ENCODE results near the gene SDHA. TPM values are rescaled to one million over a fixed set of nuclear protein-coding genes. Genes with fewer than 3 reads are reported as not detected.

SDHA gene
- total RNA-seq, 1 experiment from 2014 or later = 134 TPM

DNA sequence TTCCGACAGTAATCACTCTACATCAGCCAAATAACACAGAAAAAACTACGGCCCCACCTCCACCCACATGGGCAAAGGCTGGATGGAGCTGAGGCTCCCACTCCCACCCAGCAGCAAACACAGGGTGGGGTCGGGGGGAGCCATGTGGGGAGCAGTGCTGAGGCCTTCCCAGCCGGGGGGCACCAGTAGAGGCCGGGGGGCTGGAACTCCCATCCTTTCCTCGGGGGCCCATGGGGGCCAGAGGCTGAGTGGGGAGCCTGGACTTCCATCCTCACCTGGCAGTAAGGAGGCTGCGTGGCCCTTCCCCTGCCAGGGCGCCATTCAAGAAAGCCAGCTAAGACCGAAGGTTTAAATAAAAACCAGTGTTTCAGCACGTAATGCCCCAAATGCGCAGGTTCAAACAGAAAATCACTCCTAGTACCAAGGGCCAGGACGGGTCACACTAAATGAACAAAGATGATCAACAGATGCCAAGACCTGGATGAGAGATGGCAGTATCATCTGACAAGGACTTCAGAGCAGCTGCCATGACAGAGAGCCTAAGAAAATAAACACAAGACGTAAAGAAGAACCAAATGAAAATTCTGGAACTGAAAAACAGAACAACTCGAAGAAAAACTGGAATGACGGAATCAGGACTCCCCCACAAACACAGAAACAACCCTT, 9.5 kb upstream of the SDHA start:
- POLR2A ChIA-PET = no interaction called here
- Histone ChIP-seq H3K4me3 (replicated peaks in 1 of 2; ENCODE audit: low read depth in 1 of 2, low read length in 2 of 2) (no peak overlapping the region), H3K9me2 (ENCODE audit: insufficient read depth) (no peaks in the 10 kb centered on the region), H3K9ac (ENCODE audit: low read length) (no peak overlapping the region), H3K36me3 (ENCODE audit: control insufficient read depth in 1 of 2, insufficient read depth in 2 of 2, low read length in 2 of 2) (peaks cover under 1 to 8% of the 10 kb centered on the region in 2 experiments; a peak in 2 of 4 replicates), H3K4me1 (ENCODE audit: control insufficient read depth in 1 of 2, insufficient read depth in 2 of 2, low read length in 2 of 2) (no peaks in the 10 kb centered on the region), H3K9me3 (ENCODE audit: control insufficient read depth in 1 of 2, insufficient read depth in 1 of 2, low read depth in 1 of 2, low read length in 2 of 2) (no peaks in the 10 kb centered on the region), H3K79me2 (ENCODE audit: insufficient read depth, low read length) (peaks cover 30% of the 10 kb centered on the region), H4K20me1 (ENCODE audit: insufficient read depth) (no peaks in the 10 kb centered on the region), H3K27ac (ENCODE audit: low read depth, low read length) (no peak overlapping the region), H3K4me2 (ENCODE audit: low read length) (no peak overlapping the region), H3K27me3 (ENCODE audit: insufficient read depth, low read length) (no peaks in the 10 kb centered on the region), H2AFZ (ENCODE audit: low read depth, low read length, poor library complexity, severe bottlenecking) (no peak overlapping the region)
- ATAC-seq = no peak
- CTCF ChIA-PET = no interaction called here
- TF ChIP-seq CEBPB (IDR thresholded peaks at IDR 0.05; ENCODE audit: low read depth) (no peak), RAD21 (IDR thresholded peaks at IDR 0.05; ENCODE audit: low read depth) (no peak), SIN3A (IDR thresholded peaks at IDR 0.05; ENCODE audit: low read depth) (no peak), EZH2phosphoT487 (IDR thresholded peaks at IDR 0.05; ENCODE audit: borderline replicate concordance) (no peak), FOSL1 (IDR thresholded peaks at IDR 0.05; ENCODE audit: low read depth) (no peak), SRF (IDR thresholded peaks at IDR 0.05; ENCODE audit: low read depth) (no peak), ZFX (IDR thresholded peaks at IDR 0.05) (no peak), EGR1 (IDR thresholded peaks at IDR 0.05; ENCODE audit: low read depth) (no peak), SP1 (IDR thresholded peaks at IDR 0.05; ENCODE audit: low read depth) (no peak), ELF1 (IDR thresholded peaks at IDR 0.05; ENCODE audit: borderline replicate concordance, low read depth) (no peak), POLR2AphosphoS5 (IDR thresholded peaks at IDR 0.05; ENCODE audit: low read depth, low read length) (no peak), CBX3 (IDR thresholded peaks at IDR 0.05; ENCODE audit: low read depth) (no peak), EZH2 (IDR thresholded peaks at IDR 0.05) (no peak), POLR2A (IDR thresholded peaks at IDR 0.05; ENCODE audit: borderline replicate concordance, extremely low read depth, insufficient read depth, insufficient read length) (no peak)
- TF ChIP-seq, protein P1, sequence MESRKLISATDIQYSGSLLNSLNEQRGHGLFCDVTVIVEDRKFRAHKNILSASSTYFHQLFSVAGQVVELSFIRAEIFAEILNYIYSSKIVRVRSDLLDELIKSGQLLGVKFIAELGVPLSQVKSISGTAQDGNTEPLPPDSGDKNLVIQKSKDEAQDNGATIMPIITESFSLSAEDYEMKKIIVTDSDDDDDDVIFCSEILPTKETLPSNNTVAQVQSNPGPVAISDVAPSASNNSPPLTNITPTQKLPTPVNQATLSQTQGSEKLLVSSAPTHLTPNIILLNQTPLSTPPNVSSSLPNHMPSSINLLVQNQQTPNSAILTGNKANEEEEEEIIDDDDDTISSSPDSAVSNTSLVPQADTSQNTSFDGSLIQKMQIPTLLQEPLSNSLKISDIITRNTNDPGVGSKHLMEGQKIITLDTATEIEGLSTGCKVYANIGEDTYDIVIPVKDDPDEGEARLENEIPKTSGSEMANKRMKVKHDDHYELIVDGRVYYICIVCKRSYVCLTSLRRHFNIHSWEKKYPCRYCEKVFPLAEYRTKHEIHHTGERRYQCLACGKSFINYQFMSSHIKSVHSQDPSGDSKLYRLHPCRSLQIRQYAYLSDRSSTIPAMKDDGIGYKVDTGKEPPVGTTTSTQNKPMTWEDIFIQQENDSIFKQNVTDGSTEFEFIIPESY (IDR thresholded peaks at IDR 0.05; ENCODE audit: extremely low read depth, insufficient replicate concordance, low read length) = no peak
- TF ChIP-seq, protein P2, sequence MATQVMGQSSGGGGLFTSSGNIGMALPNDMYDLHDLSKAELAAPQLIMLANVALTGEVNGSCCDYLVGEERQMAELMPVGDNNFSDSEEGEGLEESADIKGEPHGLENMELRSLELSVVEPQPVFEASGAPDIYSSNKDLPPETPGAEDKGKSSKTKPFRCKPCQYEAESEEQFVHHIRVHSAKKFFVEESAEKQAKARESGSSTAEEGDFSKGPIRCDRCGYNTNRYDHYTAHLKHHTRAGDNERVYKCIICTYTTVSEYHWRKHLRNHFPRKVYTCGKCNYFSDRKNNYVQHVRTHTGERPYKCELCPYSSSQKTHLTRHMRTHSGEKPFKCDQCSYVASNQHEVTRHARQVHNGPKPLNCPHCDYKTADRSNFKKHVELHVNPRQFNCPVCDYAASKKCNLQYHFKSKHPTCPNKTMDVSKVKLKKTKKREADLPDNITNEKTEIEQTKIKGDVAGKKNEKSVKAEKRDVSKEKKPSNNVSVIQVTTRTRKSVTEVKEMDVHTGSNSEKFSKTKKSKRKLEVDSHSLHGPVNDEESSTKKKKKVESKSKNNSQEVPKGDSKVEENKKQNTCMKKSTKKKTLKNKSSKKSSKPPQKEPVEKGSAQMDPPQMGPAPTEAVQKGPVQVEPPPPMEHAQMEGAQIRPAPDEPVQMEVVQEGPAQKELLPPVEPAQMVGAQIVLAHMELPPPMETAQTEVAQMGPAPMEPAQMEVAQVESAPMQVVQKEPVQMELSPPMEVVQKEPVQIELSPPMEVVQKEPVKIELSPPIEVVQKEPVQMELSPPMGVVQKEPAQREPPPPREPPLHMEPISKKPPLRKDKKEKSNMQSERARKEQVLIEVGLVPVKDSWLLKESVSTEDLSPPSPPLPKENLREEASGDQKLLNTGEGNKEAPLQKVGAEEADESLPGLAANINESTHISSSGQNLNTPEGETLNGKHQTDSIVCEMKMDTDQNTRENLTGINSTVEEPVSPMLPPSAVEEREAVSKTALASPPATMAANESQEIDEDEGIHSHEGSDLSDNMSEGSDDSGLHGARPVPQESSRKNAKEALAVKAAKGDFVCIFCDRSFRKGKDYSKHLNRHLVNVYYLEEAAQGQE (IDR thresholded peaks at IDR 0.05; ENCODE audit: low read depth) = no peak
- TF ChIP-seq, protein P3, sequence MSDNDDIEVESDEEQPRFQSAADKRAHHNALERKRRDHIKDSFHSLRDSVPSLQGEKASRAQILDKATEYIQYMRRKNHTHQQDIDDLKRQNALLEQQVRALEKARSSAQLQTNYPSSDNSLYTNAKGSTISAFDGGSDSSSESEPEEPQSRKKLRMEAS (IDR thresholded peaks at IDR 0.05) = no peak
- RAD21 ChIA-PET (ENCODE audit: low non-redundant PET in 1 of 2, low total read pairs in 2 of 2, uncharacterized antibody in 2 of 2, unreplicated experiment in 2 of 2) = no interaction called here
- intact Hi-C loops (cut with micrococcal nuclease) = no loop called here
- BruUV-seq (replicated peaks) = TSS peak; percentile 31
- no peak for DNase-seq (ENCODE audit: low read depth, low spot score)

All from HCT116 (cell line).